Limb (tissue), 2 donors: ENCODE results near the gene ALKBH5.
A peak's percentile ranks its signal among the peaks of the same experiment; 100 is the strongest.

ENCODE experiments used
- DNase-seq, 2 donors: peaks; one replicate each; pipeline ENCODE4 v3.0.0-alpha.2; 2016; ENCODE audit errors: extremely low spot score in 2 of 2

ALKBH5 gene

DNA sequence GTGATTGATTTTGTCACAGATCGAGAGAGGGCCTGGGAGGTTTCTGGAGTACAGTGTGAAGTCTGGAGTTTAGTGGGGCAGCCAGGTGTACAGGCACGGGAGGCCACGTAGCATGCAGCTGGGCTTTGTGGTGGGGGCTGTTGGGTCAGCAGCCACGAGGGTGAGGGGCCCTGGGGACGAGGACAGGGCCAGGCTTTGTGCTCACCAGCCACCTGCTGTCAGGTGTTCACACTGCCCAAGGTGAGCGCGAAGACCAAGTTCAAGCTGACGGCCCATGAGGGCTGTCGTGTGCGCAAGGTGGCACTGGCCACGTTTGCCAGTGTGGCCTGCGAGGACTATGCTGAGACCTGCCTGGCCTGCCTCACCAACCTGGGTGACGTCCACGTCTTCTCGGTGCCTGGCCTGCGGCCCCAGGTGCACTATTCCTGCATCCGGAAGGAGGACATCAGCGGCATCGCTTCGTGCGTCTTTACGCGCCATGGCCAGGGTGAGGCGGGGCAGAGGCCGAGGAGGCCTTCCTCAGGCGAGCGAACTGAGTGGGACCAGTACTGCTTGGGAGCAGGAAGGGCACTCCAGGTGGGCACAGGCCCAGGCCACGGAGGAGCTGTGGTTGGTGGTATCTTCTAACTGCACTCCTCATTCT lies 57.7 kb downstream of the ALKBH5 start:
- no peak for DNase-seq

DNA sequence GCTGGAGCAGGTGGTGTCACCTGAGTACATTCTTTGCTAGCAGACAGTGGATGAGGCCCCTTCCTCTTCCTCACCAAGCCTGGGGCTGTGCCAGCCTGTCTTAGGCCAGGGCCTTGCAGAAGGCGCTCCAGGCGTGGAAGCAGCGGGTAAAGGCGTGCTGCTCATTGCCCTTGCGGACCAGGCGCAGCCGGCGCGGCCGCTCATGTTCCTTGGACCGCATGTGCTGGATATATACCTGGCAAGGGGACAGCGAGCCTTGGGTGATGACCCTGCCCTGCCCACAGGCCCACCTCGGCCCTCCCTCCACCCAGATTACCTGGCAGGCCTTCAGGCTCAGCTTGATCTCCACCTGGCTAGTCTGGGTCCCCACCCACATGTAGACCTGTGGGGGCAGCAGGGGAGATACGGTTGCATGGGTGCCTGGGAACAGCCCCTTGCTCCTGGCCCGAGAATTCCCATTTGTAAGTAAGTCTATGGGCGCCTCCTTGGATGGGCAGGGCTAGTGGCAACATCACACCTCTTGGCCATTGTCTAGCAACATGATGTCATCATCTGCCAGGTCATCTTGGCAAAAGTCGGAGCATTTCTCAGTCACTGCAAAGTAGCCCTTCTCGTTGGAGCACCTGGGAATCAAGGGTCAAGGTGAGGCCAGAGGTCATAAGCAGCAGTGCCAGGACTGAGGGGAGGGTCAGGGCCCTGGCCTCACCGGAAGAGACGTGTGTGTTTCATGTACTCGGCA lies 61.6 kb downstream of the ALKBH5 start:
- DNase-seq, result no peak

GRCh38 chr17:18246109-18246725 lies 62.6 kb downstream of the ALKBH5 start:
- no peak for DNase-seq

GRCh38 chr17:18246880-18247612 lies 63.4 kb downstream of the ALKBH5 start:
- DNase-seq, result peak in 1 of 2 donors; percentile 69

- no peak for DNase-seq
These were observed 64.0 kb downstream of the ALKBH5 start for GRCh38 chr17:18247613-18248001.

DNA sequence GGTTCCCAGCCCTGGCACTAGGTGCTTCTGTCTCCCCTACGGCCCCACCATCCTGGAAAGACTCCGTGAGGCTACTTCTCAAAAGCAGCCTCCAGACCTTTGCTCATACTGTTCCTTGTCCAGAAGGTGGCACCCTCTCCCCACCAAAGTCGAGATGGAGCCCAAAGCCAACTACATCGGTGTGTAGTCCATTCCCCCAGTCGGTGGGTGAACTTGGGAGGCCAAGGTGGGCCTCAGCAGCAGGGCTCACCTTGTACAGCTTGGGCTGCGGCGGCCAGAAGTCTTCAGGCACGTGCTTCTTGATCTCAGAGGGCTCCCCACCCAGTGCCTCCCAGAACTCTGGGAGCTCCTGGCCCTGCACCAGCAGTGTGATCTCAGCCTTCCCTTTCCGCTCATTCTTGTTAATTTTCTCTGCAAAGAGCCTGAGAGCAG lies 64.7 kb downstream of the ALKBH5 start:
- DNase-seq, result peak; percentile 68 to 81

DNA sequence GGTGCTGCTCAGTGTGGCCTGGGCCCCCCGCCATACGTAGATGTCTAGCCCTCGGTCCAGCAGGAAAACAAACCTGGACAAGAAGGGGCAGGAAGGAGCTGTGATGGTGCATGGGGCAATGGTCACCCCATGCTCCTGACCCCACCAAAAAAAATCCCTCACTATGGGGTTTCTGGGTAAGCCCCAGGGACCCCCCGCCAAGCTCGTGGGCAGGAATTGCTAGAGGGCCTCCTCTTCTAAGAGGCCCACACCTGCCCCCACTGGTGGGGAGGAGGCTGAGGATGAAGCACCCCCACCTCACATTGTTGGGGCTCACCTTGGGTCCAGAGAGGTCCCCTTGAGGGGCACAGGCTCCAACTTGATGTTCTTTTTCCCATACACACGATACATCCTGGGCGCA lies 65.2 kb downstream of the ALKBH5 start:
- DNase-seq, result no peak

GRCh38 chr17:18250259-18250658 lies 66.6 kb downstream of the ALKBH5 start:
- no peak for DNase-seq

DNA sequence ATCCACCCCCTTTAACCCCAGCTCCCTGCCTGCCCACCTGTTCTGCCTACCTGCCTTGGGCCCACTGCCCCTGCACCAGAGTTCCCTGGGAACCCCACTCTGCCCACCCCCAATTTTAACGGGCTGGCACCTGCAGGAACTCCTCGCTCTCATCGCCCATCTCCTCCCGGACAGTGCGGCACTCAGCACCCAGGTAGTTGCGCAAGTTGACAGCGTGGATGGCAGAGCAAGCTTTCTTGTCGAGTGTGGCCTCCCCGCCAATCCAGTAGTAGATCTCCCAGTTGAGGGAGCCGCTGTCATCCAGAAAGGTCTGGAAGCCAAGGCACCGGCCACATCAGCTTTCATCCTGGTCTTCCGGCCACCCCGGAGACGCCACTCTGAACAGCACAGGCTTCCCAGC lies 67.1 kb downstream of the ALKBH5 start:
- DNase-seq, result no peak

DNA sequence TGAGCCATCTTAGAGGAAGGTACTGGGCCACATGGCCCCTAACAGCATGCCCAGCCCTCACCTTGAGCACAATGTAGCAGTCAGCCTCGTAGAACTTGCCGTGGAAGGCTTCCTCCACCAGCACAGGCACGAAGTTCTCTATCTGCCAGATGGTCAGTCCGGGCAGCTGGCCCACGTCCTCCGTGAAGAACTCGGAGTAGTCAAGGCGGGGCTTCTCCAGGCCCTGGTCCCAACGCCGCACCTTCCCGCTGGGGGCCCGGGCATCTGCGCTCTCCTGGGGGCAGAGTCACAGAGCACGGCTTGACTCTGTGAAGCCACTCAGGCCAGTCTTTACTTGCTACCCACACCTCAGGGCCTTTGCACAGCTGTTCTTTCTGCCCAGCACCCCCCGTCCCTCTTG lies 67.6 kb downstream of the ALKBH5 start:
- DNase-seq, result no peak

DNA sequence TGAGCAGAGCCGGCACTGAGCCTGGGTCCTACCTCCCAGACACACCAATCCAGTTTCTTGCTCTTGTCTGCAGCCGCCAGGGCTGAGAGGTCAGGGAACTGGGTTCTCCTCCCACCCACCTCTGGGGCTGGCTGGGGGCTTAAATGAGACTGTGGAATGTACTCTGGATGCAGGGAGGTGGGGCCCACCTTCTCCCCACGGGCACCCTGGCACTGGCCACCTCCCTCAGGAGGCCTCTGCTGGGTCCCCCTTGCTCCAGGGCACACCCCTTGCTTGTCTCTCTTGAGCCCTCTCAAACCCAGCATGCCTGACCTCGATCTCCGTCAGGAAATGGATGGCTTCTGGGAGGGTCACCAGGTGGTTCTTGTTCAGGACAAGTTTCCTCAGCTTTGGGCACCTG lies 68.5 kb downstream of the ALKBH5 start:
- no peak for DNase-seq

DNA sequence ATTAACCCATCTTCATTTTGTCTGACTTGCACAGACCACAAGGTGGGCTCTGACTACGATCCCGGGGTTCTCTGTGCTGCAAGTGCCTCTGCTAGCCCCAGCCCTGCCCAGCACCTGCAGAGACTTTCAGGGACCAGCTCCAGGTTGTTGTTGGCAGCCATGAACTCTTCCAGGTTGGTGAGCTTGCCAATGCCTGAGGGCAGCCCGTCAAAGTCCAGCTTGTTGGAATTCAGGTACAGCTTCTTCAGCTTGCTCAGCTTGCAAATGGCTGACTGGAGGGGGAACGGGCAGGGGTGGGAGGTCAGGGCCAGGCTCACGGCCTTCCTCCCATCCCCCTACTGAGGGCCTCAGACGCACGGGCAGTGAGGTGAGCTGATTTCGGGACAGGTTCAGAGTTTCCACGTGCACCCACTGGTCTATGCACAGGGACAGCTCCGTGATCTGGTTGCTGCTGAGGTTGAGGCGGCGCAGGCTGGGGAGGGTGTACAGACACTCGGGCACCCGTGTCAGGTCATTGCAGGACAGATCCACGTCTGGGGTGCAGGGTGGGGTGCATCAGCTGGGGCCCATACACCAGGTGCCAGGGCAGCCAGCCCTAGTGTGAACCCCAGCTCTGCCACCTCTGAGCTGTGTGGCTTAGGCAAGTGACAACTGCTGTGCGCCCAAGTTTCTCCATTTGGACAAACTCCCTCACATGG lies 69.7 kb downstream of the ALKBH5 start:
- DNase-seq, result no peak

- DNase-seq, result no peak
These were observed 70.6 kb downstream of the ALKBH5 start for GRCh38 chr17:18253947-18254821.

DNA sequence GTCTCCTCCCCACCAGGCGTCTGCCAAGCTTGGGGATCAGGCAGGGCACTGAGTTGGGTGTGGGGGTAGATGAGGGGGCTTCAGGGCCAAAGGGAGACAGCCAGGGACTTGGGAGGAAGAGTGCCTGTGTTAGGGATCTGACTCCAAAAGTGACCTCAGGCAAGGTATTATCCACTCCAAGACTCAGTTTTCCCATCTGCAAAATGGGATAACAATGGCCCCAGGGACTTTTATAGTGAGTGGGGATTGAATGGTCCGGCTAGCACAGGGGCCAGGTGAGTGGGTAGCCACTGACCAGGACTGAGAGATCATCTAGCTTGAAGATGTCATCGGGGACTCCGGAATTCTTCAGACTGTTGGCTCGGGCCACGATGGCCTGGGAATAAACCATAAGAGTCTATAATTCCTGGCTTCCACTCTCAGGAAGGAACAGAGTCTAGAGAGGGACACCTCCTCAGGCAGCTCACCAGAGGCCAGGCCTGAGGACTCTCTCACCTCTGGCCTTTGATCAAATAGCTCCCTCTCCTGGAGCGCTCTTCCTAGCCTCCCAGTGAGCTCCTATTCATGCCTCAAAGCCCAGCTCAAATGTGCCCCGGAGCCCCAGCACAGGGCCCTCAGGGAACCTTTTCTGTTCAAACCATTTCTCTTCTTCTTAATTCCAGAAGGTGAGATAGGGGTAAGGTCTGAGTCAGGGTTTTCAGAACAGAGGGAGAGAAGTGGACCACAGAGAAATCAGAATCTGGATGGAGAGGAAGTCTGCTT lies 71.4 kb downstream of the ALKBH5 start:
- DNase-seq, result no peak

GRCh38 chr17:18256351-18256750 lies 72.7 kb downstream of the ALKBH5 start:
- DNase-seq, result no peak

DNA sequence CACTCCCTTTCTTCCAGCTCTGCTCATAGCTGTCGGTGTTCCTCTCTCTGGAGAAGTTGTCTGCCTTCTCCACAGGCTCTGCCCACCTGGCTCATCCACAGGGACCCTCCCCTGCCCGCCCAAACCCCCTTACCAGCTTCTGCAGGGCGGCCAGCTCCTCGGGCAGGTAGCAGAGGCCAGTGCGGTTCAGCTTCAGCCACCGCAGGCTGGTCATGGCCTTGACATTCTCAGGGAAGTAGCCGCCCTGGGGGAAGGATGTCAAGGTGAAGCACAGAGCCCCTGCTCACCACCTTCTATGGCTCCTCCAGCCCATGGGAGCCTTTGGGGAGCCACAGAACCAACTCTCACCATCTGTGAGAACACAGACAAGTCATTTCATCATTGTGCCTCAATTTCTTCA lies 73.1 kb downstream of the ALKBH5 start:
- no peak for DNase-seq

- DNase-seq, result no peak
These were observed 73.8 kb downstream of the ALKBH5 start for GRCh38 chr17:18257268-18257981.

GRCh38 chr17:18257982-18258355 lies 74.3 kb downstream of the ALKBH5 start:
- DNase-seq, result peak in 1 of 2 donors; percentile 69
